Hematopoietic multipotent progenitor cell treated with erythropoietin and hydrocortisone succinate and interleukin-3 and kit ligand, for 4 days (in vitro differentiated cells): ENCODE results near the gene LRCH1.
"Not testable (repeated sequence)": the region's sequence is repeated elsewhere in the genome, so short reads cannot be mapped to it uniquely, and the experiment has no call there.

Experiments
- DNase-seq: peaks from one replicate; pipeline ENCODE4 v3.0.0-alpha.2; 2015

LRCH1 gene

GRCh38 chr13:46552889-46553520 lies at the start of gene LRCH1:
LRCH1 (plus strand) TSS chr13:46553170; CDS start chr13:46553397, 227 bp downstream.
- DNase-seq: peak; percentile 97

- DNase-seq: no peak
Measured at GRCh38 chr13:46504036-46504435, 48.9 kb upstream of the LRCH1 start.

GRCh38 chr13:46507981-46508380 lies 45.0 kb upstream of the LRCH1 start:
- DNase-seq: peak; percentile 24

DNA sequence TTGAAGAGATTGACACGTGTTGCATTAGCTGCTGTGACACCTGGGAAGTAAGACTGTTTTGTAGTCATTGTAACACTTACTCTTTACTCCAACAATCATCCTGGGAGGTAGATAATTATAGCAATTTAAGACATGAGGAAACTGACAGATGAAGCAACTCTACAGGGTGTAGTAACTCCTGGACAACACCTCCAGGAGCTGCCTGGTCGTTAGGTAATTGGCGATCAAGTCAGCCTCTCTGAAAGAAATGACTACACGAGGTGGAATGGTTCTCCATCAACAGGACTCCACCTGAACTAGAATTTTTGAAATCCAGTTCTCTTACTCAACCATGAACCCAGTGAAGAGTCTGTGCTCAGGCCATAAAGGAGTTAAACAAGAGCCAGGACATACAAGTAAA lies 43.0 kb upstream of the LRCH1 start:
- no peak for DNase-seq

GRCh38 chr13:46515803-46516202 lies 37.2 kb upstream of the LRCH1 start:
- DNase-seq: no peak

DNA sequence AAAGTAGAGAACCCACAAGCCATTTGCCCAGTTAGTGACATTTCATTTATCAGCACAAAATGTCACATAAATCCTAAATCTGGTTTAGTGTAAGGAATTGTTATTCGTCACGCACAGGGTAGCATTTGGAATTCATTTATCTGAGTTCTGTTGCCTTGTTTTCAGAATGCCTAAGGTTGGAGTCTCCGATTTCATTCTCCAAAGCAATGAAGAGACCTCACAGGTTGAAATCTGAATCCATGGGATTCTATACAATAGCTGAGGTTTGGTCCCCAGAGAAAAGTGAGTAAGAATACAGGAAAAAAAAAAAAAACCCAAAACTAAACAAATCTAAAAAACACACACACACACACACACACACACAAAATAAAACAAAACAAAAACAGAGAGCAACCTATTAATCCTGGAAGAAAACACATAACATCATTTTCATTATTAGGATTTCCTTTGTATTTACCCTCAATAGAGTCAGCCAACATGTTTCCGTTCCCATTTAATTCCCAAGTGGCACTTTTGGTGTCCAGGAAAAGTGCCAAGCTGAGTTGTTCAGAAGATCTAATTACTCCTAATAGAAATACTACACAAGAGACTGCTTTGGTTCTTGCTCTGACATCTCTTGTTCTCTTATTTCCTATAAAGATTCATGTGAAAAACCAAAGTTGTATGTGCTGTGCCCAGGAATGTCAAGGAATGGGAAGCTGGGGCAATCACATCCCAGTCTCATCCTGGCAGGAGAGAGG lies 36.2 kb upstream of the LRCH1 start:
- no peak for DNase-seq

- DNase-seq: not testable (repeated sequence)
Measured at GRCh38 chr13:46517748-46518147, 35.2 kb upstream of the LRCH1 start.

DNA sequence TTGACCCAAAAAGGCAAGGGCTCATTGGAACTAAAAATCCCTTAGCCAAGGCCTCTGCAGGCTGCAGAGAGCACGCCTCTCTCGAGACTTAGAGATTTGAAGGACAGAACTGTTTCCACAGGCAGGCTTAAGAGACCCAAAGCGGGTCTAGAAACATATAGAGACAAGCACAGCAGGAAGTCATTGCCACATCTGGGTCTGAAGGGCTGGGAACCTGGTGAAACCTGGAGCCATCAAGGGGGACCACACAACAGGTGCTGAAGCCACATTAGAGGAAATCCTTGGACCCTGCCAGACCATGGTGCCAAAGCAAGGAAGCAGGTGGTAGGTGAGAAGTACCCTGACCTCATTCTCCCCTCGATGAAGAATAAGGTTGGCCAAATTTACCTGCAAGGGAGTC lies 33.8 kb upstream of the LRCH1 start:
- DNase-seq: no peak

DNA sequence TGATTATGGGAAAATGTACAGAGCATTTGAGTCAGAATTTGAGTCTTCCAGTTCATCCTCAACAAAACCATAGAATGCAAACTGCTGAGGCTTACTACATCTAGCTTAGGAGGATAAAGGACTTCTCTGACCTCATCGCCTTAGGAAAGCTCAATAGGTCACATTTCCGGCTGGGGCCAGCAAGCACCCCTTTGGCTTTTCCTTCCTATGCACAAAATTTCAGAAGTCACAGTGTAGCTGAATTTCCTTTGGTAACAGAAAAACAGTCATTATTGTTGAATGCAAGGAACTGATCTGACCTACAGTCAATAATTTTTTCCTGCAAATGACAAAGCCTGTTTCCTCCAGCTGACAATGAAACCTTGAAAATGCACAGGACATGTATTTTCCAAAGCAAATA lies 32.8 kb upstream of the LRCH1 start:
- DNase-seq: no peak

- DNase-seq: no peak
Measured at GRCh38 chr13:46521486-46521885, 31.5 kb upstream of the LRCH1 start.

- no peak for DNase-seq
Measured at GRCh38 chr13:46521921-46522747, 30.8 kb upstream of the LRCH1 start.

DNA sequence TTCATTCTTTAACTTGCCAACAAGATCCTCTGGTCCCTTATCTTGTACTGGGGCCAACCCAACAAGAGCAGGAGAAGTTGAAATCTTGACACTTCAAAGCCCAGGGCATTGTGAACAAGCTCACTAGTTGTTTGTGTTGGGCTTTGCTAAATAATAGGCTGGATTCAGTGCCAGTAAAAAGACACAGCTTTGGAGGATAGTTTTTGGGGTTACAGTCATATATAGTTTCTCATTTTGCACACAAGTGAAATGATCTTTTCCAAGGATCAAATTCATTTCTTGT lies 30.3 kb upstream of the LRCH1 start:
- DNase-seq: peak; percentile 42

- no peak for DNase-seq
Measured at GRCh38 chr13:46523972-46524752, 28.8 kb upstream of the LRCH1 start.

- DNase-seq: no peak
Measured at GRCh38 chr13:46526100-46526735, 26.8 kb upstream of the LRCH1 start.

DNA sequence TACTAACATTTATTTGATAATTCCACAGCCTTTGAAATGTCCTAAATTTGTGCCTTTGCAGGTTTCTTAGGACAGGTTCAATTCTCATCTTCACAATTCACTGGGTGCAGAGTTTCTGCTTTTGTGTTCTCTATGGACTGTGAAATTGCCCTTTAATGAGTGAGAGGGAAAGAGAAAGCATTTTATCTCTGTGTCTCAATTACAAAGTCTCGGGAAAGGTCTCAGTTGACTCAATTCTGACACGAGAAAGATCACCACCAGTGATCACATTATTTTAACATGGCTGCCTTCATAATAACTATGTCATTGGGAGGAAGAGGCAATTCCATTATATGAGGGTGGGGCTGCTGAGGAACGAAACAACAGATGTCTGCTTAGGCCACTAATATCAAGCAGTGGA lies 26.2 kb upstream of the LRCH1 start:
- no peak for DNase-seq

- DNase-seq: no peak
Measured at GRCh38 chr13:46527237-46527636, 25.7 kb upstream of the LRCH1 start.

- no peak for DNase-seq
Measured at GRCh38 chr13:46529216-46529919, 23.6 kb upstream of the LRCH1 start.

DNA sequence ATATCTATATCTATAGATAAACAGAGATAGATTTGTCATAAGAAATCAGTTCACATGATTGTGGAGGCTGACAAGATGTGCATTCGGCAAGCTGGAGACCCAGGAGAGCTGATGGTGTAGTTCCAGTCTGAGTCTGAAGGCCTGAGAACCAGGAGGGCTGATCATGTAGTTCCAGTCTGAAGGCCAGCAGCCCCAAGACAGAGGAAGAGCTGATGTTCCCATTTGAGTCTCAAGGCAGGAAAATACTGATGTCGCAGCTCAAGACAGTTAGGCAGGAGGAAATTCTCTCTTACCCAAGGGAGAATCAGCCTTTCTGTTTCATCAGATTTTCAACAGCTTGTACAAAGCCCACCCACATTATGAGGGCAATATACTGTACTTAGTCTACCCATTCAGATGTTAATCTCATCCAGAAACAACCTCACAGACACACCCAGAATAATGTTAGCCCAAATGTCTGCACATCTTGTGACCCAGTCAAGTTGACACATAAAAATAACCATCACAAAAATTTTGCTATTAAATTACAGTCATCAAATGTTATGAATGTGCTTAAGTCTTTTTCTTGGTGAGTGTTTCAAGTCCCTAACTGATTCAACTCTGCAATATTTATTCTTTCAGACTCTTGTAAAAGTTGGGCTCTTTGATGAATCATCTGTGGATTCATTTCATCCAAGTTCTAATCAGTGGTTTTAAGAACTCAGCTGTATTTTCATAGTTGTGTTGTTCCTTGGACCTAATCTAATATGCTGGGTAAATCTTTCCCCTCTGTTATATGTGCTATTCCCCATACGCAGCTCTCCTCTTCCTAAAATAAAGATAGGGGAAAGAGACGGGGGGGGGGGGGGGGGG lies 22.7 kb upstream of the LRCH1 start:
- DNase-seq: no peak

- peak; percentile 65 for DNase-seq
Measured at GRCh38 chr13:46531953-46532352, 21.0 kb upstream of the LRCH1 start.

DNA sequence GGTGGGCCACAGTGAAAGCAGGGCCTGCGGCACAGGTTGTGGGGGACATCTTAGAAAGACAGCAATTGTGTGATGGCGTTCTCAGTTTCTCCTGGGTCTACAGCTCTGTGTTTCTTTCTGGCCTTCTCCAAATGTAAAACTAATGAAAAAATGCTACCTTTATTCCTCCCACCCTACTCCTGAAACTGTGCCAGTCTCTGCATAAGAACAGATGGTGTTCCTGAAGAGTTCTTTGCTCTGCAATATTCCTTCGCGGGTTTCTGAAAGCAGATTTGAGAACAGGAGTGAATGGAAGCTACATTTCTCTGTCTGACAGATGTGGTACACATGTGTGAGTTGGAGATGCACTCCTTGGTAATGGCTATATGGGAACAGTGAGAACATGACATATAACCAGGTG lies 18.0 kb upstream of the LRCH1 start:
- no peak for DNase-seq

DNA sequence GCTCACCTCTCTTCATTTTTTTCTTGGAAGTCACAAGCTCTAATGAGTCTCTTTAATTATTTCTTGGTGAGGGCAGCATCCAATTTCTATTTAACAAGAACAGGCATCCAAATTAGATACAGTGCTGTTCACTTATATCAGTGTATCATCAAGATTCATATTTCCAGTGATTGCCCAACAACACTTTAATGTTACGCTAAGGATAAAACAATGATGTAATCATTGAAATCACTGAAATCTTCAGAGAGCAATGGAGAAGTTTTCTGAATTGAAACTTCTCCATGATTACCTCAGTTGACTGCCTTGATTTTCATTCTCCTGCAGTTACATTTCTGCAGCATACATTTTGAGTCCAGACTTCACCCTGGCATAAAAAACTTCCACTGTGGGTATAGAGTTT lies 17.1 kb upstream of the LRCH1 start:
- peak; percentile 47 for DNase-seq
